ENCODE measurements around the gene TMEM204.
"Not testable (repeated sequence)": the region's sequence is repeated elsewhere in the genome, so short reads cannot be mapped to it uniquely, and the experiment has no call there.

TMEM204 gene

GRCh38 chr16:1584926-1585484 lies 51.5 kb downstream of the TMEM204 start:
- no peak overlapping the region for H3K4me3 ChIP-seq (ENCODE audit: low read depth, low read length)
- in situ Hi-C loops (cut with HindIII; ENCODE audit: low sequenced_read_pairs): no loop called here
- TF ChIP-seq CTCF (IDR thresholded peaks at IDR 0.05; ENCODE audit: low read depth, low read length): no peak
- no peak for DNase-seq (ENCODE audit: low read depth, low spot score)

- DNase-seq (ENCODE audit: low read depth, low spot score): no peak
- no peak for TF ChIP-seq CTCF (IDR thresholded peaks at IDR 0.05; ENCODE audit: low read depth, low read length)
- in situ Hi-C loops (cut with HindIII; ENCODE audit: low sequenced_read_pairs): no loop called here
- H3K4me3 ChIP-seq (ENCODE audit: low read depth, low read length): no peak overlapping the region
Observed at GRCh38 chr16:1590366-1590765, 56.9 kb downstream of the TMEM204 start.

GRCh38 chr16:1590930-1591705 lies 57.7 kb downstream of the TMEM204 start:
- in situ Hi-C loops (cut with HindIII; ENCODE audit: low sequenced_read_pairs): no loop called here
- H3K4me3 ChIP-seq (ENCODE audit: low read depth, low read length): no peak overlapping the region
- no peak for TF ChIP-seq CTCF (IDR thresholded peaks at IDR 0.05; ENCODE audit: low read depth, low read length)
- no peak for DNase-seq (ENCODE audit: low read depth, low spot score)

GRCh38 chr16:1592446-1592845 lies 59.0 kb downstream of the TMEM204 start:
- DNase-seq (ENCODE audit: low read depth, low spot score): no peak
- no peak overlapping the region for H3K4me3 ChIP-seq (ENCODE audit: low read depth, low read length)
- in situ Hi-C loops (cut with HindIII; ENCODE audit: low sequenced_read_pairs): no loop called here
- no peak for TF ChIP-seq CTCF (IDR thresholded peaks at IDR 0.05; ENCODE audit: low read depth, low read length)

- H3K4me3 ChIP-seq (ENCODE audit: low read depth, low read length); DNase-seq (ENCODE audit: low read depth, low spot score); in situ Hi-C loops (cut with HindIII; ENCODE audit: low sequenced_read_pairs): not testable (repeated sequence)
Observed at GRCh38 chr16:1595511-1595910, 62.0 kb downstream of the TMEM204 start.

GRCh38 chr16:1596516-1596915 lies 63.0 kb downstream of the TMEM204 start:
- DNase-seq (ENCODE audit: low read depth, low spot score): no peak
- no peak overlapping the region for H3K4me3 ChIP-seq (ENCODE audit: low read depth, low read length)
- no peak for TF ChIP-seq CTCF (IDR thresholded peaks at IDR 0.05; ENCODE audit: low read depth, low read length)
- in situ Hi-C loops (cut with HindIII; ENCODE audit: low sequenced_read_pairs): no loop called here

GRCh38 chr16:1597154-1597553 lies 63.7 kb downstream of the TMEM204 start:
- TF ChIP-seq CTCF (IDR thresholded peaks at IDR 0.05; ENCODE audit: low read depth, low read length): no peak
- in situ Hi-C loops (cut with HindIII; ENCODE audit: low sequenced_read_pairs): no loop called here
- DNase-seq (ENCODE audit: low read depth, low spot score): no peak
- no peak overlapping the region for H3K4me3 ChIP-seq (ENCODE audit: low read depth, low read length)

Data from astrocyte of the spinal cord (primary cell).